B cell (primary cell): ENCODE measurements around the gene ADGRD2. TPM values are rescaled to one million over a fixed set of nuclear protein-coding genes. Genes with fewer than 3 reads are reported as not detected.

Experiments used
- ATAC-seq: fragments of 200-7000 bp; cut with Tn5 transposase; one replicate; pipeline ENCODE4 v1.10.0; 2021; ENCODE audit warnings: low read depth, mild to moderate bottlenecking, moderate number of reproducible peaks, moderate library complexity
- CTCF ChIA-PET: fragments of 350-600 bp; sonication (Branson Sonifier 250); formaldehyde crosslinking; loops from one replicate; lab custom pipeline; 2021; ENCODE audit warnings: antibody characterized with exemption, inconsistent platforms; lab: Charles Lee
- POLR2A ChIA-PET: fragments of 350-600 bp; sonication (Branson Sonifier 250); formaldehyde crosslinking; loops from one replicate; lab custom pipeline; 2021; ENCODE audit warnings: antibody characterized with exemption; lab: Charles Lee
- DNase-seq: peaks from one replicate; pipeline ENCODE4 v3.0.0; 2013
- H2AFZ ChIP-seq: 2 replicates; pipeline ENCODE4 v1.6.1; 2012; ENCODE audit warnings: mild to moderate bottlenecking, low read depth, low read length; ENCODE audit not compliant: insufficient read depth, poor library complexity, severe bottlenecking
- H3K27ac ChIP-seq, 2 donors: 1 replicate in 1 of 2; 2 replicates in 1 of 2; pipeline ENCODE4 v1.5.1; 2012 to 2013; ENCODE audit warnings: low read length in 2 of 2, mild to moderate bottlenecking in 2 of 2, moderate library complexity in 1 of 2
- H3K27me3 ChIP-seq, 4 experiments: fragments of 200-600 bp in 1 of 4; sonication (generic) in 1 of 4; replicated peaks in 1 of 4; 1 replicate in 2 of 4; 2 replicates in 2 of 4; pipeline versions ENCODE4 v1.6.1 to v1.7.0; 2013 to 2016; ENCODE audit warnings: low read length in 3 of 4, mild to moderate bottlenecking in 2 of 4, mixed read lengths in 1 of 4, moderate library complexity in 1 of 4; ENCODE audit not compliant: insufficient read depth in 4 of 4, control insufficient read depth in 3 of 4; ENCODE audit errors: control extremely low read depth in 1 of 4
- H3K36me3 ChIP-seq, 2 experiments: replicated peaks in 1 of 2; 1 replicate in 1 of 2; 2 replicates in 1 of 2; pipeline versions ENCODE4 v1.6.1 to v1.7.1; 2013; ENCODE audit warnings: low read length in 1 of 2; ENCODE audit not compliant: insufficient read depth in 2 of 2, control insufficient read depth in 1 of 2; ENCODE audit errors: control extremely low read depth in 1 of 2, extremely low read depth in 1 of 2
- H3K4me1 ChIP-seq, 2 donors: fragments of 200-600 bp in 1 of 2; sonication (generic) in 1 of 2; 1 replicate in 1 of 2; 2 replicates in 1 of 2; pipeline versions ENCODE4 v1.5.1 to v1.6.1; 2013 to 2017; ENCODE audit warnings: low read length in 2 of 2; ENCODE audit not compliant: control insufficient read depth in 2 of 2, insufficient read depth in 2 of 2
- H3K4me2 ChIP-seq: replicated peaks from 2 replicates; pipeline ENCODE3; 2012; ENCODE audit warnings: mild to moderate bottlenecking, low read depth, low read length; ENCODE audit not compliant: poor library complexity, severe bottlenecking
- H3K4me3 ChIP-seq, 5 experiments: fragments of 200-600 bp in 1 of 5; sonication (generic) in 1 of 5; 1 replicate in 3 of 5; 2 replicates in 2 of 5; pipeline versions ENCODE4 v1.5.1 to v1.7.0; 2011 to 2016; ENCODE audit warnings: low read length in 4 of 5, mild to moderate bottlenecking in 4 of 5, low read depth in 2 of 5, control low read depth in 1 of 5, moderate library complexity in 1 of 5; ENCODE audit not compliant: insufficient read depth in 1 of 5; ENCODE audit errors: control extremely low read depth in 1 of 5, extremely low read depth in 1 of 5
- H3K79me2 ChIP-seq: fragments of 200-600 bp; sonication (generic); one replicate; pipeline ENCODE4 v1.6.0; 2016; ENCODE audit warnings: low read length; ENCODE audit not compliant: control insufficient read depth, insufficient read depth
- H3K9ac ChIP-seq: fragments of 200-600 bp; sonication (generic); 2 replicates; pipeline ENCODE4 v1.6.1; 2017; ENCODE audit warnings: mild to moderate bottlenecking, low read length, moderate library complexity
- H3K9me3 ChIP-seq, 3 donors: one replicate each; pipeline versions ENCODE4 v1.6.1 to v1.7.1; 2013; ENCODE audit warnings: low read length in 2 of 3; ENCODE audit not compliant: control insufficient read depth in 2 of 3, insufficient read depth in 1 of 3; ENCODE audit errors: control extremely low read depth in 1 of 3
- H4K20me1 ChIP-seq: 2 replicates; pipeline ENCODE4 v1.6.0; 2012; ENCODE audit warnings: mild to moderate bottlenecking, low read length; ENCODE audit not compliant: insufficient read depth, control insufficient read depth, poor library complexity, severe bottlenecking
- H3K27ac Mint-ChIP-seq: one replicate; pipeline ENCODE4 v1.8.0; 2021; ENCODE audit warnings: mixed read lengths
- H3K27me3 Mint-ChIP-seq: one replicate; pipeline ENCODE4 v1.8.0; 2021; ENCODE audit warnings: mixed read lengths
- H3K4me1 Mint-ChIP-seq: one replicate; pipeline ENCODE4 v1.8.0; 2021; ENCODE audit warnings: mixed read lengths
- H3K4me3 Mint-ChIP-seq: one replicate; pipeline ENCODE4 v1.8.0; 2021; ENCODE audit warnings: mixed read lengths
- H3K9me3 Mint-ChIP-seq: one replicate; pipeline ENCODE4 v1.8.0; 2022; ENCODE audit warnings: mixed read lengths; ENCODE audit not compliant: insufficient read depth
- EZH2 ChIP-seq: IDR thresholded peaks from 2 replicates; pipeline ENCODE4 v1.6.1; 2012; ENCODE audit warnings: borderline replicate concordance, low read depth, mild to moderate bottlenecking, moderate library complexity, low read length; ENCODE audit not compliant: insufficient read depth, poor library complexity, severe bottlenecking
- WGBS: methylation state at CpG from one replicate; pipeline ENCODE4 v1.1.5; 2013; ENCODE audit warnings: missing lambda C conversion rate; ENCODE audit not compliant: insufficient coverage; 5-methylcytosine and 5-hydroxymethylcytosine counted together
- intact Hi-C: fragments of 100-400 bp; cut with micrococcal nuclease; formaldehyde crosslinking; loops from one replicate; pipeline ENCODE4 v1.10.0; 2022
- polyA plus RNA-seq: library from polyadenylated mRNA; depleted of rRNA; stranded (reverse); fragments of >200 nt; gene quantifications from 2 replicates; pipeline ENCODE4 v1.2.3, GENCODE V29; 2012
- total RNA-seq, 2 donors: library from RNA; stranded (reverse); fragments of 120-200 nt in 1 of 2; gene quantifications; 1 replicate in 1 of 2; 2 replicates in 1 of 2; pipeline versions ENCODE4 v1.2.3 to v1.2.4, GENCODE V29; 2013 to 2022
- TF ChIP-seq, protein P1 (sequence below): fragments of 200-600 bp; IDR thresholded peaks from one replicate; pipeline ENCODE4 v1.8.0; 2022; ENCODE audit warnings: antibody characterized with exemption, mild to moderate bottlenecking

Gene ADGRD2
- total and polyA plus RNA-seq, 2 donors (not counting 1 experiment from before 2014, with no cell fraction given) = not detected

DNA sequence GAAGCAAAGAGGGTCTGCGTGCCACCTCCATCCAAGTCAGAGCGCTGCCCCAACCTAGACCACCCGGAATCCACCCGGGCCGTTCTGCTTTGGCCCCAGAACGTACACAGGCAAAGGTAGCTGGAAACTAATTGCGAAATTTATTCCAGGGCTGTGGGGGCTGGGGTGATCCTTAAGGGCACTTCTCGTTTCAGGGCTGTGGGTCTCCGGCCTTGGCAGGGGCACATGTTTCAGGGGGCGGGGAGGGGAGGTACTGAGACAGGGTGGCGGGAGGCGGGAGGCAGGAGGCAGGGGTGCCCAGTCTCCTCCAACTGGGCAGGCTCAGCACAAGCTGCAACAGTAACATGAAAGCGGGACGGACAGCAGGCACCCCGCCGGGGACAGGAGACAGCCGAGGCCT is 30.9 kb downstream of the ADGRD2 start:
- H4K20me1 ChIP-seq = no peaks in the 10 kb centered on the region
- ChIA-PET POLR2A (no interaction called here), CTCF (interaction anchor here (0.5 kb wide), 1 partner anchor 87 kb away, joined by 3 read pairs; no protein-coding TSS in a partner anchor)
- H3K4me3 ChIP-seq = no peak overlapping the region
- H3K4me3 Mint-ChIP-seq = no peak overlapping the region
- no peak for TF ChIP-seq EZH2
- TF ChIP-seq, protein P1, sequence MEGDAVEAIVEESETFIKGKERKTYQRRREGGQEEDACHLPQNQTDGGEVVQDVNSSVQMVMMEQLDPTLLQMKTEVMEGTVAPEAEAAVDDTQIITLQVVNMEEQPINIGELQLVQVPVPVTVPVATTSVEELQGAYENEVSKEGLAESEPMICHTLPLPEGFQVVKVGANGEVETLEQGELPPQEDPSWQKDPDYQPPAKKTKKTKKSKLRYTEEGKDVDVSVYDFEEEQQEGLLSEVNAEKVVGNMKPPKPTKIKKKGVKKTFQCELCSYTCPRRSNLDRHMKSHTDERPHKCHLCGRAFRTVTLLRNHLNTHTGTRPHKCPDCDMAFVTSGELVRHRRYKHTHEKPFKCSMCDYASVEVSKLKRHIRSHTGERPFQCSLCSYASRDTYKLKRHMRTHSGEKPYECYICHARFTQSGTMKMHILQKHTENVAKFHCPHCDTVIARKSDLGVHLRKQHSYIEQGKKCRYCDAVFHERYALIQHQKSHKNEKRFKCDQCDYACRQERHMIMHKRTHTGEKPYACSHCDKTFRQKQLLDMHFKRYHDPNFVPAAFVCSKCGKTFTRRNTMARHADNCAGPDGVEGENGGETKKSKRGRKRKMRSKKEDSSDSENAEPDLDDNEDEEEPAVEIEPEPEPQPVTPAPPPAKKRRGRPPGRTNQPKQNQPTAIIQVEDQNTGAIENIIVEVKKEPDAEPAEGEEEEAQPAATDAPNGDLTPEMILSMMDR = no peak
- ATAC-seq (no peak), DNase-seq (no peak)
- intact Hi-C loops = no loop called here
- no peak overlapping the region for H3K9ac ChIP-seq
- no peak overlapping the region for H3K27ac Mint-ChIP-seq
- peaks cover 0 to 32% (median 7%) of the 10 kb centered on the region in 4 experiments for H3K27me3 ChIP-seq
- H3K4me1 Mint-ChIP-seq = no peaks in the 10 kb centered on the region
- H3K9me3 ChIP-seq = peaks cover 0 to 10% (median 0%) of the 10 kb centered on the region in 3 donors
- H3K27me3 Mint-ChIP-seq = peaks cover 18% of the 10 kb centered on the region
- H3K9me3 Mint-ChIP-seq = no peaks in the 10 kb centered on the region
- no peak overlapping the region for H3K27ac ChIP-seq
- peaks cover 0 to 5% of the 10 kb centered on the region in 2 donors for H3K4me1 ChIP-seq
- H3K79me2 ChIP-seq = no peaks in the 10 kb centered on the region
- no peaks in the 10 kb centered on the region for H3K36me3 ChIP-seq
- 70% methylated on average over 13 of the region's 17 CpGs for WGBS
- no peak overlapping the region for H2AFZ ChIP-seq
- H3K4me2 ChIP-seq = no peak overlapping the region

DNA sequence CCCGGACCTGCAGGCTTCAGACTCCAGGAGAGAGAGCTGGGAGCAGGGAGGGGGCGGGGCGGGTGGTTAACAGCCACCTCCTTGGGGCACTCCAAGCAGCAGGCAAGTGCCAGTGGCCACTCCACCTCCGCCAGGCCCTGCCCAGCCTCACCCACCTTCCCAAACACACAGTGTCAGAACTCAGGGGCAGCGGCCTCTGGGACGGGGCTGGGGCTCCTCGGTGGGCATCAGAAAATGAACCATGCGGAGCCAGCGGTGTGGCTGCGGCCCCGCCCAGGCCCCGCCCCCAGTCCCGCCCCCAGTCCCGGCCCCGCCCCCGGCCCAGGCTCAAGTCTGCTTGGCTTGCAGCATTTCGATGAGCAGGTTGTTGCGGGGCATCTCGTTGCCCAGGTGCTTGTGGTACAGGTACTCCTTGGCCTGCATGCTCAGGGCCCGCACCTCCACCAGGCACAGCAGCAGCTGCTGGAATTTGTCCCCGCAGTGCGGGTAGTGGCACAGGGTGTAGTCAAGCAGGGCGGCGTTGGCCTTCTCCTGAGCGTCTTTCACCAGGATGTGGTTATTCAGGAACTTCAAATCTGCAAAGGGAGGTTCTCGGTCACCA is 32.3 kb downstream of the ADGRD2 start:
- intact Hi-C loops = no loop called here
- 60% methylated on average over 20 of the region's 26 CpGs for WGBS
- Histone ChIP-seq H3K27me3 (peaks cover 0 to 20% (median 1%) of the 10 kb centered on the region in 4 experiments), H2AFZ (no peak overlapping the region), H3K4me3 (no peak overlapping the region), H3K36me3 (no peaks in the 10 kb centered on the region), H3K4me1 (no peaks in the 10 kb centered on the region), H4K20me1 (no peaks in the 10 kb centered on the region), H3K9me3 (peaks cover 0 to 9% (median 0%) of the 10 kb centered on the region in 3 donors), H3K4me2 (no peak overlapping the region), H3K27ac (no peak overlapping the region), H3K79me2 (no peaks in the 10 kb centered on the region), H3K9ac (no peak overlapping the region)
- Mint-ChIP-seq H3K27me3 (peaks cover 13% of the 10 kb centered on the region), H3K4me3 (no peak overlapping the region), H3K4me1 (no peaks in the 10 kb centered on the region), H3K27ac (no peak overlapping the region), H3K9me3 (no peaks in the 10 kb centered on the region)
- ATAC-seq = no peak
- TF ChIP-seq, protein P1 = no peak
- TF ChIP-seq EZH2 = no peak
- no peak for DNase-seq
- POLR2A ChIA-PET = no interaction called here
- CTCF ChIA-PET = no interaction called here
